WI38 (cell line): ENCODE data around the gene DSE.

ENCODE experiments used
- H3K4me3 ChIP-seq: 2 replicates; pipeline ENCODE4 v1.5.1; 2011; ENCODE audit warnings: low read depth, mild to moderate bottlenecking, control low read depth, low read length
- CTCF ChIP-seq: IDR thresholded peaks from 2 replicates; pipeline ENCODE4 v1.5.1; 2012; ENCODE audit warnings: low read depth, mild to moderate bottlenecking, control low read depth, low read length

Gene DSE

GRCh38 chr6:116463301-116463700 lies 92.6 kb downstream of the DSE start:
- H3K4me3 ChIP-seq = no peak overlapping the region
- TF ChIP-seq CTCF = no peak

GRCh38 chr6:116465246-116465645 lies 94.5 kb downstream of the DSE start:
- no peak overlapping the region for H3K4me3 ChIP-seq
- no peak for TF ChIP-seq CTCF

- no peak for TF ChIP-seq CTCF
- H3K4me3 ChIP-seq = no peak overlapping the region
Observed at GRCh38 chr6:116467096-116467495, 96.3 kb downstream of the DSE start.

- no peak overlapping the region for H3K4me3 ChIP-seq
- no peak for TF ChIP-seq CTCF
Observed at GRCh38 chr6:116467514-116467913, 96.8 kb downstream of the DSE start.

GRCh38 chr6:116468293-116468692 lies 97.5 kb downstream of the DSE start:
- no peak overlapping the region for H3K4me3 ChIP-seq
- TF ChIP-seq CTCF = no peak

- TF ChIP-seq CTCF = no peak
- no peak overlapping the region for H3K4me3 ChIP-seq
Observed at GRCh38 chr6:116471531-116471930, 100.8 kb downstream of the DSE start.

- no peak for TF ChIP-seq CTCF
- no peak overlapping the region for H3K4me3 ChIP-seq
Observed at GRCh38 chr6:116472706-116473105, 102.0 kb downstream of the DSE start.
